HG03064 (cell line): ENCODE data around the gene TPM1.

ENCODE experiments used
- ATAC-seq: cut with Tn5 transposase; IDR thresholded peaks from one replicate; pipeline ENCODE4 v1.9.1; 2021; ENCODE audit warnings: low read depth; ENCODE audit not compliant: unreplicated experiment

Gene TPM1

DNA sequence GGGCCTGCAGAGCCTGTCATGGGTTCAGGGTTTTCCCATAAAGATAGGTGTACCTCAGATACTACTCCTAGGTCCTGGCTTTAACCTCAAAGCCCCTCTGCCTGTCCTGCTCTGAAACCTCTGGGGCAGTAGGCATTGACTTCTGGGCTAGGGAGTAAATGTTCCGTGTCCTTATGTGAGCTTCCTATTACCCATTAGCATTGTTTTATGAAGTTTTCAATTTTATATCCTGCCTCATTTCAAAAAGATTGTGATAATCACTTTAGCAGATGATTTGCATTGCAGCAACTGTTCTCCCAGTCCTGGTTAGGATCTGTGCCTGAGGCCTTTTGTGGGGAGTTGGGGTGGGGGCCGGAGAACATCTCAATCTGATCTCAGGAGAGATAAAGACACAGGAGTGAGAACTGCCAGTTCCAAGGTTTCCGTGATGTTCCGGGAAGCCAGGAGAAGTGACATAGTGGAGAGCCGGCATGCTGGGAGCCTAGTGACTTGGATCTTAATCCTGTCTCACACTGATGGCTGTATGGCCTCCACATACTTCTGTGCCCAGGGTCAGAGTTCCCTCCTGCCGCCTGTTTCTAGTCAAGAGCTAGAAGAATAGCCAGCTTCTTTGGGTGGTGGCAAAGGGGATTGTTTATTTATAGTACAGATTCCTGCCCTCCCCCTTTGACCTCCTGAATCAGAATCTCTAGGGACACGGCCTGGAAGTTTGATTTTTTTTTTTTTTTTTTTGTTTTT, 10.6 kb downstream of the TPM1 start:
- no peak for ATAC-seq

DNA sequence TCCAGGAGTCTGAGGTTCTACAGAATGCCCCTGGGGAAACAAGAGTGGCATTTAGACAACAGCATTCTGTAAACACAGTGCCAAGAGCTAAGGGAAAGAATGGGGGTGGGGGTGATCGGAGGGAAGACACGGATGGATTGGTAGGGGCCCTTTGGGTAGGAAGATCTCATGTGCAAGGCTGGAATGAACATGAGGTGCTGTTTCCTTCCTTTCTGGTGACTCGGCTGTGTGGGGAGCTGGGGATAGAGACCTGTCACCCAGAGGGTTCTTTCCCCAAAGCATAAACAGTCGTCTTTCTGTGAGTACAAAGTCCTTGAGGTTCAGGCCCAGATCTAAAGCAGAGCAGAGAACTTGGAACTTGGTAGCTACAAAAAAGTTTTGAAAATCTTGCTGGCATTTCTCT, 11.7 kb downstream of the TPM1 start:
- no peak for ATAC-seq

DNA sequence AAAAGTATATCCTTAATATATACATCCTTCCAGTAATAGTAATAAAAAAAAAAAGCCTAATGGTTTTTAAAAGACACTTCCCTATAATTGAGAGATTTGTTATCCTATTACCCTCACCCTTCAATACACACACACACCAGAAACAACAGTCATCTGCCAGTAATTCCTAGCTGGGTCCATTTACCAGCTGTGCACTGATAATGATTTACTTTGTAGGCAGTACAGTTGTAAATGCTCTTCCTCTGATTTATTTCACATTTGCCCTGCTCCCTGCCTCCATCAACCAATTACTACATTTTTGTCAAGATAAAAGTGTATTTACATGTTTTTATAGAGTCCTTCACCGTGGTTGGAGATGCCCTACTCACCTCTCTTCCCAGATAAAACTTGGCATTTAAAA, 12.4 kb downstream of the TPM1 start:
- ATAC-seq = no peak

GRCh38 chr15:63056829-63057228, 14.3 kb downstream of the TPM1 start:
- no peak for ATAC-seq

- ATAC-seq = no peak
Observed at GRCh38 chr15:63057468-63058345, 15.2 kb downstream of the TPM1 start.

GRCh38 chr15:63059075-63059474, 16.5 kb downstream of the TPM1 start:
- no peak for ATAC-seq

DNA sequence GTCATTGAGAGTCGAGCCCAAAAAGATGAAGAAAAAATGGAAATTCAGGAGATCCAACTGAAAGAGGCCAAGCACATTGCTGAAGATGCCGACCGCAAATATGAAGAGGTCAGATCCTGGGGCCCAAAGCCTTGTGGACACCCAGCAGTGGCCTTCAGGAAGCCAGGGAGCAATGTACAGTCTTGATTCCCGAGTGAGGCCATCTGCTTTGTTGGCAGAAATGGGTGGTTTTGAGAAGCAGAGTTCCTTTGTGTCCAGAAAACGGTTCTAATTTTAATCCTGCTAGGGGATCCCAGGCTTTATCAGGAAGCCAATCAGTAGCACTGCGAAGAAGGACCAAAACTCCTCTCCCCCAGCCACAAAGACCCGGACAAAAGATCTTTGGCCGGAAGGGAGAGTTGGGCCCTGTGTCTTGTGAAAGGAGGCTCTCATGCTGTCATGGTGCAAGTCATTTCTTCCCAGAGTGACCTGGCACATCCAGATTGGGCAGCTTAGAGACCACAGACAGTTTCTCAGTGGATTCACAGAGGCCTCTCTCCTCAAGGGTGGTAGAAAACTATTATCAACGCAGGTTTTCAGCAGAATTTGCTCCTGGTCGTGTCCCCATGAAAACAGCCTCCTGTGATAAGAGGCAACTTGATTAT, 17.1 kb downstream of the TPM1 start:
- ATAC-seq = no peak

- ATAC-seq = no peak
Observed at GRCh38 chr15:63060699-63061098, 18.2 kb downstream of the TPM1 start.

GRCh38 chr15:63061975-63062374, 19.4 kb downstream of the TPM1 start:
- no peak for ATAC-seq

DNA sequence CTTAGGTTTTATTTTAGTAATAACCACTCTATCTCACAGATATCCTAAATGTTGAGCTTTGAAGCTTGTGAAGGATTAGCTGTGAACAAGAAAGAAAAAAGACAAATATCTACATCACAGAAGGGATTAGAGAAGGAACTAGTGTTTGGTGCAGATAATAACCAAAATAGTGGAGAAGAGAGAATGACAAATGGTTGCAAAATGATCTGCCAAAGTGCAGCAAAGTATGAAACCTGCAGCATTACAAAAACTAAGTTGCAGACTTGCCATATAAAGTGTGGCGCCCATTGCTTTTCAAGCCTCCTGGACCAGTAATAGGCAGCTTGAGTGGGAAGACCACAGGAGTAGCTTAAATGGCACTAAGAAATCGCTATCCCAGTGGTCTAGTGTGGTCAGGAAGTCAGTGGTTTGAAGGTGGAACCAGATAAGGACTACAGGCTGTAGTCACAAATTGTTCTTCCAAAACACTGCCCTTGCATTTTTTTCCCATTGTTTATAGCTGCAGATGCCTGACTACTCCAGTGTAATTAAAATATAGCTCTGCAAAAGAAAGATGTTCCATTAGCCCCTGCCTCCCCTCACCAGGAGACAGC, 20.7 kb downstream of the TPM1 start:
- ATAC-seq = no peak

DNA sequence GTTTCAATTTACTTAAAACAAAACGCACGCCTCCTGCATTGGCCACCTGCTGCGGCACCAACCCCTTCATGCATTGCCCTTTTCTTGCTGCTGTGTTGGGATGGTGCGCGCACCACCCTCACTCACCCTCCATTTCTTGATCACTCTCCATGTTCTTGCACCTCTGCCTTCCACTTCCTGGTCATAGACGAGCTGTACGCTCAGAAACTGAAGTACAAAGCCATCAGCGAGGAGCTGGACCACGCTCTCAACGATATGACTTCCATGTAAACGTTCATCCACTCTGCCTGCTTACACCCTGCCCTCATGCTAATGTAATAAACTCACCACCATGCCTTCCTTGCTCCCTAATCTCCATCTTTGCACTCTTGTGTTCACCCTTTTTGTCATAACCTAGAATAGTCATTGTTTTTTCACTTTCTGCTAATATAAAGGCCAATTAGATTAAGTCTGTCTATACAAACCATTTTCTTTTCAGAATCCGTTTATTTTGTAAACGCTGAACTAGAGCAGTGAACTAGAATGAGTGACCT, 21.4 kb downstream of the TPM1 start:
- ATAC-seq = no peak

- ATAC-seq = no peak
Observed at GRCh38 chr15:63065262-63066221, 23.0 kb downstream of the TPM1 start.

DNA sequence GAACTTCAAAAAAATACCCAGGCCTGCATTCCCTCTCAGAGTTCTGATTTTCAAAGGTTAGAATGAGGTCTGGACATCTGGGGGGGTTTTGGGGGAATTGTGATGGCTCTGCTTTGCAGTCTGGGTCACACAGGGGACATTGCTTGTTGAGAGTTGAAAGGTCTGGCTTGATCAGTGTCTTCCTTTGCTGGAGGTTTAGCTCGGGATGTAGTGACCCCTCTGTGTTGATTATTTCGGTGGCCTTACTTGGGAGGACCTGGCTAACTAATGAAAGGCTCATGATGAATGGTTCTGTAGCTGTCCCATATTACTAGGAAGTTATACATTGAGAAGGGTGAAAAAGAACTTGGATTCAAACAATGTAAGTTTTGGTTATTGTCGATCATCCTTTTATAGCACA, 23.7 kb downstream of the TPM1 start:
- ATAC-seq = no peak

DNA sequence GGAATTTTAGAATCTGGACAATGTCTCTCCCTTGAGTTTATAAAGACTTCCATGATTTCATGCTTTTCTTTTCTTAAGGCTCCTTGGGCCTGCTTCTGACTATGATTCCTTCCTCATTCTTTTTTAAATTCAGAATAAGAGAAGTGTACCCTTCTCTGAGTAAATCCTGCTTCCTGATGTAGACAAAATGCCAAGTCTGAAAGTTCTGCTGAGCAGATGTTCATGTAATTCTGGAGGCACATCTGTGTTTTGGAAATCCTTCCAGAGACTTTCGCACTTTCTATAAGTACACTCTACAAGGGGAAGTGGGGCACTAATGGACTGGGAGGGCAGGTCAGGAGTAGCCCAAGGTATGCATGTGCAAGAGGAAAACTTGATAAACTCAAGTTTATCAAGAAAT, 24.8 kb downstream of the TPM1 start:
- no peak for ATAC-seq

DNA sequence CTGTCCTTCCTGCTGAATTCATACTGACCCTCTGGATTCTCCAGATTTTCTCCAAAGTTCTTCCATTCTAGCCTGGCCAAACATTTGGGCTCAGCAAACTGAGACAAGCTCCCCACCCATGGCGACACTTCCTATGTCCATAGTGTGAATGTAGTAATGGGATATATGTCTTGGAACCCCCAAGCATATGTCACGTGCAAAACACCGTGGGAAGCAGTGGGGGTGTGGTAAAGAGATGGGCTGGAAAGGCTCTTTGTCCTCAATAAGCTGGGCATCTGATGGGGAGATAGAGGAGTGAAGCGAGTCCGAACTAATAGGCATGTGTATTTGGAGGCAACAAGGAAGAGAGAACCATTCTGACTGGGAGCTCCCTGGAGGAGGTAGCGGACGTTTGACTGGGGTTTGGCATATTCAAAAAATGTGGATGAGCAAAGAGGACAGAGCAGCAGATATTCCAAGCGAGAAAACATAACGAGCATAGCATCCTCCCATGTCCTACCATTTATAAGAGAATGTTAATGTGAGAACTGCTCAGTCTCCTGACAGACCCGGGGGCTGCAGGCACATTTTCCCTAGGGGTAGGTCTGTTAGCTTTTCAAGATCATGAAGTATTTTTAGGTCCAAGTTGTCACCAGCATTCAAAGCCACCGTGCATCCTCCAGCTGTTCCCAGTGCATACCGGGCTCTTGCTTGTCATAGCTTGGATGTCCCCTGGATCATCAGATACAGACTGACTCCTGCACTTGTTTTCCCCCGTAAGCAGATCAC, 25.6 kb downstream of the TPM1 start:
- no peak for ATAC-seq

DNA sequence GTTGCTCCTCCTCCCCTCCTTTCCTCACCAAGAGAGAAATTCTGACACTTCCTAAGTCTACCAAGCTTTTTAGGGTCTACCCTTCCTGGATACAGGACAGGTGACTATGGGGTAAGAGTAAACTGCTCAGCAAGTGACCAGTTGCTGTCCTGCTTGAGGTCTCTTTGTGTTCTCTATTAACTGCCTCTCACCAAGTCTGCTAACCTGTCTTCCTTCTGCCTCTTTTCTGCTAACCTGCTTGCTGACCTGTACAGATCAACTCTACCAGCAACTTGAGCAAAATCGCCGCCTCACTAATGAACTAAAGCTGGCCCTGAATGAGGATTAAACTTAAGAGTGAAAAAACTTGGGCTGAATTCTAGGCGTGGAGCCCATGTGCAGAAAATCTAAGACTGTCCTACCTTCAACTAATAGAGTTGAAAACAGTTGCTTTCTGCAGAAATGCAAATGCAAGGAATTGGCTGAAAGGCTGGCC, 27.1 kb downstream of the TPM1 start:
- no peak for ATAC-seq

DNA sequence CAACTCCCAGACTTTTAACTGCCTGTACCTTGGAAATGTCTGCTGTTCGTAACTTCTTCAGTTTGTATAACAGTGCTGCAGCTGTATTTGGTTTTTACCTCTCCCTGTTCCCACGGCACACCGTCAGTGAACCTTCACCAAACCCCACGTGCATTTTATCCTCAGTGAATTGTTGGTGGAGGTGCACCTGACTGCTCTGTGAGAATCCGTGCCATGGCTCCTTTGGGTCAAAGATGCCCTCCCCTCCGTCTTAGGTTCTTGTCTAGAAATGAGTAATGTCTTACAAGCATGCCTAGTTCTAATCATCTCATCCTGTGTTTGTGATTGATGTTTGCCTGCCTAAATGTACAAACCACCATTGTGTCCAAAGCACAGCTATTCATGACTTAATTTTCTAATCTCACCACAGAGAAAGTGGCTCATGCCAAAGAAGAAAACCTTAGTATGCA, 28.2 kb downstream of the TPM1 start:
- ATAC-seq = no peak

GRCh38 chr15:63071288-63071909, 28.9 kb downstream of the TPM1 start:
- no peak for ATAC-seq
